HEK293T (cell line): Measurements from ENCODE around the gene MSS51.

Experiments used
- BHLHE40 ChIP-seq: fragments of 450-650 bp; IDR thresholded peaks from 2 replicates; pipeline ENCODE4 v1.6.1; 2016; ENCODE audit warnings: mild to moderate bottlenecking, moderate library complexity, borderline replicate concordance
- FOXK2 ChIP-seq: fragments of 450-650 bp; IDR thresholded peaks from 2 replicates; pipeline ENCODE4 v1.6.1; 2016; ENCODE audit warnings: mild to moderate bottlenecking
- FOXM1 ChIP-seq: fragments of 450-650 bp; IDR thresholded peaks from 2 replicates; pipeline ENCODE4 v1.6.1; 2017; ENCODE audit warnings: mild to moderate bottlenecking, borderline replicate concordance
- LEF1 ChIP-seq: fragments of 450-650 bp; IDR thresholded peaks from 2 replicates; pipeline ENCODE4 v1.6.1; 2017; ENCODE audit warnings: mild to moderate bottlenecking, borderline replicate concordance
- NFRKB ChIP-seq: fragments of 450-650 bp; IDR thresholded peaks from 2 replicates; pipeline ENCODE4 v1.6.1; 2016; ENCODE audit warnings: mild to moderate bottlenecking, moderate library complexity
- SP1 ChIP-seq: fragments of 450-650 bp; IDR thresholded peaks from 2 replicates; pipeline ENCODE4 v1.6.1; 2017
- SUZ12 ChIP-seq: fragments of 450-650 bp; IDR thresholded peaks from 2 replicates; pipeline ENCODE4 v1.6.1; 2016; ENCODE audit warnings: mild to moderate bottlenecking
- TARDBP ChIP-seq: fragments of 450-650 bp; IDR thresholded peaks from 2 replicates; pipeline ENCODE4 v1.6.1; 2016
- TF ChIP-seq, protein P1 (sequence below): fragments of 450-650 bp; IDR thresholded peaks from 2 replicates; pipeline ENCODE4 v1.6.1; 2016

DNA sequence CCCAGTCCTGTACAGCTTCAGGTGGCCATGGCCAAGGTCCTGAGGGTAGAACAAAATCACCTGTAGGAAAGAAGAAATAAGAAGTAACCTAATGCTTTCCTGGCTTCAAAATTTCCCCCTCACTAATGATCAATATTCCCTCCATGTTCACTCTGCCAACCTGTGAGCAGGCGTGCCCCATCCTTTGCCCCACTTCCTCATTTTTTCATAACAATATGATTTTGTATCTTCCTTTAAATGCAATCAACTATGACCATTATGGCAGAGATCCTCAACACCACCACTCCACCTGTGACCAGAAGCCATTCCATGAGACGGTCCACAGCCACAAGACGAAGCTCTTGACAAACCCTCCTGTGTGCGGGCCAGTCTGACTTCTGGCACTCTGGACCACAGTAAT, 7.0 kb downstream of the MSS51 start:
- TF ChIP-seq FOXM1 (no peak), LEF1 (no peak), SP1 (no peak), FOXK2 (no peak), SUZ12 (no peak), NFRKB (no peak), BHLHE40 (no peak), TARDBP (no peak)
- TF ChIP-seq, protein P1, sequence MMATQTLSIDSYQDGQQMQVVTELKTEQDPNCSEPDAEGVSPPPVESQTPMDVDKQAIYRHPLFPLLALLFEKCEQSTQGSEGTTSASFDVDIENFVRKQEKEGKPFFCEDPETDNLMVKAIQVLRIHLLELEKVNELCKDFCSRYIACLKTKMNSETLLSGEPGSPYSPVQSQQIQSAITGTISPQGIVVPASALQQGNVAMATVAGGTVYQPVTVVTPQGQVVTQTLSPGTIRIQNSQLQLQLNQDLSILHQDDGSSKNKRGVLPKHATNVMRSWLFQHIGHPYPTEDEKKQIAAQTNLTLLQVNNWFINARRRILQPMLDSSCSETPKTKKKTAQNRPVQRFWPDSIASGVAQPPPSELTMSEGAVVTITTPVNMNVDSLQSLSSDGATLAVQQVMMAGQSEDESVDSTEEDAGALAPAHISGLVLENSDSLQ: no peak
